ENCODE results near the gene PARD3B.

The PARD3B gene

GRCh38 chr2:205628422-205628821 lies 1083.1 kb downstream of the PARD3B start:
- Histone ChIP-seq H3K36me3 (ENCODE audit: insufficient read depth, low read length) (no peaks in the 10 kb centered on the region), H3K9ac (ENCODE audit: low read depth, low read length) (no peak overlapping the region), H3K79me2 (ENCODE audit: insufficient read depth, low read length) (no peaks in the 10 kb centered on the region), H3K4me3 (ENCODE audit: low read depth in 1 of 2, low read length in 2 of 2) (no peak overlapping the region), H3K4me2 (ENCODE audit: insufficient read depth, low read length) (no peak overlapping the region), H4K20me1 (ENCODE audit: insufficient read depth, low read length) (no peaks in the 10 kb centered on the region), H2AFZ (ENCODE audit: low read depth, low read length) (no peak overlapping the region), H3K9me3 (ENCODE audit: insufficient read depth, low read length, severe bottlenecking) (no peaks in the 10 kb centered on the region), H3K27me3 (ENCODE audit: insufficient read depth, low read length, poor library complexity) (peaks cover 2% of the 10 kb centered on the region), H3K4me1 (ENCODE audit: insufficient read depth, low read length) (no peaks in the 10 kb centered on the region), H3K27ac (ENCODE audit: low read length) (no peak overlapping the region)
- ATAC-seq (ENCODE audit: insufficient read depth, low read depth) = no peak
- no peak for DNase-seq
- TF ChIP-seq CTCF (IDR thresholded peaks at IDR 0.05; ENCODE audit: borderline replicate concordance, extremely low read depth, low read length, poor library complexity, severe bottlenecking) (no peak), EZH2 (IDR thresholded peaks at IDR 0.05; ENCODE audit: borderline replicate concordance, low read depth, low read length, severe bottlenecking) (no peak)

- TF ChIP-seq EZH2 (IDR thresholded peaks at IDR 0.05; ENCODE audit: borderline replicate concordance, low read depth, low read length, severe bottlenecking) (no peak), CTCF (IDR thresholded peaks at IDR 0.05; ENCODE audit: borderline replicate concordance, extremely low read depth, low read length, poor library complexity, severe bottlenecking) (no peak)
- H3K27me3 ChIP-seq (ENCODE audit: insufficient read depth, low read length, poor library complexity) = peaks cover 2% of the 10 kb centered on the region
- ATAC-seq (ENCODE audit: insufficient read depth, low read depth) (no peak), DNase-seq (no peak)
- H3K9me3 ChIP-seq (ENCODE audit: insufficient read depth, low read length, severe bottlenecking) = no peaks in the 10 kb centered on the region
- H2AFZ ChIP-seq (ENCODE audit: low read depth, low read length) = no peak overlapping the region
- H3K4me2 ChIP-seq (ENCODE audit: insufficient read depth, low read length) = no peak overlapping the region
- no peaks in the 10 kb centered on the region for H3K79me2 ChIP-seq (ENCODE audit: insufficient read depth, low read length)
- H3K4me3 ChIP-seq (ENCODE audit: low read depth in 1 of 2, low read length in 2 of 2) = no peak overlapping the region
- no peak overlapping the region for H3K27ac ChIP-seq (ENCODE audit: low read length)
- no peaks in the 10 kb centered on the region for H3K36me3 ChIP-seq (ENCODE audit: insufficient read depth, low read length)
- no peaks in the 10 kb centered on the region for H3K4me1 ChIP-seq (ENCODE audit: insufficient read depth, low read length)
- no peaks in the 10 kb centered on the region for H4K20me1 ChIP-seq (ENCODE audit: insufficient read depth, low read length)
- no peak overlapping the region for H3K9ac ChIP-seq (ENCODE audit: low read depth, low read length)
These were observed 1084.0 kb downstream of the PARD3B start for GRCh38 chr2:205629091-205629776.

GRCh38 chr2:205633994-205634393 lies 1088.7 kb downstream of the PARD3B start:
- no peaks in the 10 kb centered on the region for H3K27me3 ChIP-seq (ENCODE audit: insufficient read depth, low read length, poor library complexity)
- no peaks in the 10 kb centered on the region for H3K9me3 ChIP-seq (ENCODE audit: insufficient read depth, low read length, severe bottlenecking)
- no peak overlapping the region for H3K27ac ChIP-seq (ENCODE audit: low read length)
- no peaks in the 10 kb centered on the region for H3K36me3 ChIP-seq (ENCODE audit: insufficient read depth, low read length)
- H3K9ac ChIP-seq (ENCODE audit: low read depth, low read length) = no peak overlapping the region
- H3K4me1 ChIP-seq (ENCODE audit: insufficient read depth, low read length) = no peaks in the 10 kb centered on the region
- DNase-seq (no peak), ATAC-seq (ENCODE audit: insufficient read depth, low read depth) (no peak)
- no peak overlapping the region for H3K4me2 ChIP-seq (ENCODE audit: insufficient read depth, low read length)
- H2AFZ ChIP-seq (ENCODE audit: low read depth, low read length) = no peak overlapping the region
- H3K4me3 ChIP-seq (ENCODE audit: low read depth in 1 of 2, low read length in 2 of 2) = no peak overlapping the region
- no peaks in the 10 kb centered on the region for H3K79me2 ChIP-seq (ENCODE audit: insufficient read depth, low read length)
- no peaks in the 10 kb centered on the region for H4K20me1 ChIP-seq (ENCODE audit: insufficient read depth, low read length)
- no peak for TF ChIP-seq CTCF (IDR thresholded peaks at IDR 0.05; ENCODE audit: borderline replicate concordance, extremely low read depth, low read length, poor library complexity, severe bottlenecking)
- no peak for TF ChIP-seq EZH2 (IDR thresholded peaks at IDR 0.05; ENCODE audit: borderline replicate concordance, low read depth, low read length, severe bottlenecking)

All from DND-41 (cell line).